Uterus (tissue), 4 donors: ENCODE data around the gene N4BP3. TPM values are rescaled to one million over a fixed set of nuclear protein-coding genes. Genes with fewer than 3 reads are reported as not detected.

Experiments
- DNase-seq, 2 donors: peaks; one replicate each; pipeline ENCODE4 v3.0.0-alpha.2; 2019 to 2020
- H3K27ac ChIP-seq, 2 donors: fragments of 200-600 bp; sonication (generic); 1 replicate in 1 of 2; 2 replicates in 1 of 2; pipeline ENCODE4 v1.5.1; 2016 to 2018
- H3K27me3 ChIP-seq, 2 donors: fragments of 200-600 bp; sonication (generic); one replicate each; pipeline ENCODE4 v1.5.1; 2018 to 2019; ENCODE audit warnings: control low read depth in 1 of 2
- H3K36me3 ChIP-seq, 2 donors: fragments of 200-600 bp; sonication (generic); one replicate each; pipeline ENCODE4 v1.5.1; 2019; ENCODE audit warnings: control low read depth in 1 of 2
- H3K4me1 ChIP-seq, 2 donors: fragments of 200-600 bp; sonication (generic); one replicate each; pipeline ENCODE4 v1.5.1; 2018 to 2019; ENCODE audit warnings: control low read depth in 1 of 2
- H3K4me3 ChIP-seq, 2 donors: fragments of 200-600 bp; sonication (generic); 1 replicate in 1 of 2; 2 replicates in 1 of 2; pipeline ENCODE4 v1.5.1; 2018 to 2019; ENCODE audit warnings: mild to moderate bottlenecking in 1 of 2
- H3K9me3 ChIP-seq, 2 donors: fragments of 200-600 bp; sonication (generic); one replicate each; pipeline ENCODE4 v1.5.1; 2019; ENCODE audit warnings: control low read depth in 1 of 2
- POLR2A ChIP-seq, 2 donors: fragments of 450-650 bp; IDR thresholded peaks; one replicate each; pipeline ENCODE4 v1.6.1; 2016; ENCODE audit warnings: antibody characterized with exemption in 2 of 2, mild to moderate bottlenecking in 1 of 2, moderate library complexity in 1 of 2
- intact Hi-C: fragments of 100-400 bp; cut with DNase I; formaldehyde crosslinking; loops from one replicate; pipeline ENCODE4 v1.15.1; 2023; ENCODE audit warnings: low total_unique reads
- total RNA-seq, 4 donors: library from RNA; depleted of rRNA in 3 of 4; stranded (reverse); fragments of >200 nt in 3 of 4; gene quantifications; one replicate each; pipeline versions ENCODE4 v1.1.0 to v1.2.4, GENCODE V29; 2014 to 2023
- TF ChIP-seq, protein P1 (sequence below), 4 experiments: fragments of 200-600 bp in 2 of 4; fragments of 450-650 bp in 2 of 4; sonication (generic) in 2 of 4; IDR thresholded peaks; one replicate each; pipeline ENCODE4 v1.5.1; 2016 to 2019; ENCODE audit warnings: antibody characterized with exemption in 4 of 4, mild to moderate bottlenecking in 2 of 4, moderate library complexity in 1 of 4
- donor health status: DM: yes; HTN: yes; CAD: no.

N4BP3 gene
- total RNA-seq, 4 donors from 2014 or later: 0.59 to 9.6 (median 1.6) TPM

DNA sequence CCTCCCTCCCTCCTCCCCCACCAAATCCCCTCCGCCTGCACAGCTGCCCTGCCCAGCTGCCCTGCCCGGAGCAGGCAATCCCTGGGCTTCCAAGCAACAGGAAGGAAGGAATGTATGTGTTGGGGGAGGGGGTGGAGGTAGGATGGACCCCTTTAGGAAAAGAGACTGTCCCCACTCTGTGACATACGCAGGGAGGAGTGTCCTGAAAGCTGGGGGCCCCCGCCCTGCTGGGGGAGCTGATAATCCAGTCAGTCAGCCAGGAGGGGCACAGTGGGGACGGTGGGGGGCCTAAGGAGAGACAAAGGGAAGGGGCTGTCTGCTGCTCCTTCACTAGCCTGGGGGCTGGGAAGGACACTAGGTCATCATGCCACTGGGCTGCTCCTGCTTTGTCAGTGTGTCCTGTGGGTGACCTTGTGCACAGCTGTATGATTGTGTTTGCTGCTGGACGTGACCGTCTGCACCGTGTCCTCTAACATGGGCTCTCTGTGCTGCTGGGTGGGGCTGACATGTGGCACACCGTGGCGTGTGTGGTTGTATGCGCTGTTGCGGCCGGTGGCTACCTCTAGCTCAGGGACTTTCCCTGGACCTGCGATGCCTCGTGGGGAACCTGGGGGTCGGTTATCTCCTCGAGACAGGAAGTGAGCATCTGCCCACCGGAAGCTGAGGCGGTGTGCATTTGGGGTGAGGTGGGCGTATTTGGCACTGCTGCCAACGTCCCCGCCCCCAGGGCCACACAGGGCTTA is 3.0 kb downstream of the N4BP3 start:
- no peaks in the 10 kb centered on the region for H3K27me3 ChIP-seq
- no peak overlapping the region for H3K4me3 ChIP-seq
- TF ChIP-seq POLR2A (IDR thresholded peaks at IDR 0.05): no peak
- TF ChIP-seq, protein P1, sequence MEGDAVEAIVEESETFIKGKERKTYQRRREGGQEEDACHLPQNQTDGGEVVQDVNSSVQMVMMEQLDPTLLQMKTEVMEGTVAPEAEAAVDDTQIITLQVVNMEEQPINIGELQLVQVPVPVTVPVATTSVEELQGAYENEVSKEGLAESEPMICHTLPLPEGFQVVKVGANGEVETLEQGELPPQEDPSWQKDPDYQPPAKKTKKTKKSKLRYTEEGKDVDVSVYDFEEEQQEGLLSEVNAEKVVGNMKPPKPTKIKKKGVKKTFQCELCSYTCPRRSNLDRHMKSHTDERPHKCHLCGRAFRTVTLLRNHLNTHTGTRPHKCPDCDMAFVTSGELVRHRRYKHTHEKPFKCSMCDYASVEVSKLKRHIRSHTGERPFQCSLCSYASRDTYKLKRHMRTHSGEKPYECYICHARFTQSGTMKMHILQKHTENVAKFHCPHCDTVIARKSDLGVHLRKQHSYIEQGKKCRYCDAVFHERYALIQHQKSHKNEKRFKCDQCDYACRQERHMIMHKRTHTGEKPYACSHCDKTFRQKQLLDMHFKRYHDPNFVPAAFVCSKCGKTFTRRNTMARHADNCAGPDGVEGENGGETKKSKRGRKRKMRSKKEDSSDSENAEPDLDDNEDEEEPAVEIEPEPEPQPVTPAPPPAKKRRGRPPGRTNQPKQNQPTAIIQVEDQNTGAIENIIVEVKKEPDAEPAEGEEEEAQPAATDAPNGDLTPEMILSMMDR (IDR thresholded peaks at IDR 0.05): no peak
- no peaks in the 10 kb centered on the region for H3K36me3 ChIP-seq
- DNase-seq: no peak
- intact Hi-C loops: no loop called here
- no peaks in the 10 kb centered on the region for H3K9me3 ChIP-seq
- peaks cover 0 to 12% of the 10 kb centered on the region in 2 donors for H3K4me1 ChIP-seq
- no peak overlapping the region for H3K27ac ChIP-seq

DNA sequence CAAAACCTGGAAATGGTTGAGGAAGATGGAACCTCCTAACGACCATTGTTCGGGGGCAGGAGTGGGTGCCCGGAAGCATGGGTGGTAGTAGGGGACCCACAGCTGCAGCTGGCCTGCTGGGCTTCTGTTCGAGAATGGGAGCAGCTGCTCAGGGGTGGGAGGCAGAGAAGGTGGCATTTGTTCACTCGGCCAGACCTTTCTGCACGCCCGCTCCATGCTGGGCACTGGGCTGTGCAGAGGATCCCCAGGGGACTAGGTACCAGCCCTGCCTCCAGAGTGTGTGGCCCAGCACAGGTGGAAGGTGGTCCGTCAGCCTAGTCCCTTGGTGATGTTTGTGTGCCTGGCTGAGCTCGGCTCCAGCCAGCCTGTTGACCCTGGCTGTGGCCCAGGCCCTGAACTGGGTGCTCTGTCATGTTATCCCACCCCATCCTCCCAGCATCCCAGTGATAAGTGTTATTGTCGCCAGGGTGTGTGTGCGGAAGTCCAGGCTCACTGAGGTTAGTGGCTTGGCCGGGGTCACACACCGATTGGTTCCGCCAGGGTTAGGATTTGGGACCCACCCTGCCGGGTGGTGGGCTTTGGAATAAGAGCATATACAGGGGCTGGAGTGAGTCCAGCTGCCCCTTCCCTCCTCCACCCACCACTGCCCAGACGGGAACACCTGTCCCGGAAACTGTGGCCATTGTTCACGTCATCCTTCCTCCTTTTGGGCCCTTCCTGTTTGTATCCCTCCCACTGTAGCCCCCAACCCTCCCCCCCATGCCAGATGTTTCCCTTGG is 4.8 kb downstream of the N4BP3 start:
- Histone ChIP-seq H3K27me3 (no peaks in the 10 kb centered on the region), H3K4me3 (no peak overlapping the region), H3K9me3 (no peaks in the 10 kb centered on the region), H3K4me1 (peaks cover 0 to 18% of the 10 kb centered on the region in 2 donors), H3K27ac (no peak overlapping the region), H3K36me3 (no peaks in the 10 kb centered on the region)
- DNase-seq: no peak
- TF ChIP-seq, protein P1 (IDR thresholded peaks at IDR 0.05): no peak
- TF ChIP-seq POLR2A (IDR thresholded peaks at IDR 0.05): no peak
- intact Hi-C loops: no loop called here

DNA sequence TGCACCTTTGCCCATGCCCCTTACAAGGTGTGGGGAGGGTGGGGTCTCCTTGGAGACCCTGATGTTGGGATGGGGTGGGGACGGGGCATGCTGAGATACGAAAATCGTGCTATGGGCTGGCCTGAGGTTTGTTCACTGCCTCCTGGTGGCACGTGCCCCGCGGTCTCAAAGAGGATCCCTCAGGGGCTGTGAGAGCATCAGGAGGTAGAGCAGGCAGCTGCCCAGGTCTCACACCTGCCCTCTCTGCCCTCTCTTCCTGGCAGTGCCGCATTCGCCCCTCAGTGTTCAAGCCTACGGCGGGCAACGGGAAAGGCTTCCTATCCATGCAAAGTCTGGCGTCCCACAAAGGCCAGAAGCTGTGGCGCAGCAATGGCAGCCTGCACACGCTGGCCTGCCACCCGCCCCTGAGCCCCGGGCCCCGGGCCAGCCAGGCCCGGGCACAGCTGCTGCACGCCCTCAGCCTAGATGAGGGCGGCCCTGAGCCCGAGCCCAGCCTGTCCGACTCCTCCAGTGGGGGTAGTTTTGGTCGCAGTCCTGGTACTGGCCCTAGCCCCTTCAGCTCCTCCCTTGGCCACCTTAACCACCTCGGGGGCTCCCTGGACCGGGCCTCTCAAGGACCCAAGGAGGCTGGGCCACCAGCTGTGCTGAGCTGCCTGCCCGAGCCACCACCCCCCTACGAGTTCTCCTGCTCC is 6.7 kb downstream of the N4BP3 start:
- Histone ChIP-seq H3K9me3 (no peaks in the 10 kb centered on the region), H3K4me1 (peaks cover 0 to 9% of the 10 kb centered on the region in 2 donors), H3K4me3 (no peak overlapping the region), H3K36me3 (no peaks in the 10 kb centered on the region), H3K27ac (no peak overlapping the region), H3K27me3 (no peaks in the 10 kb centered on the region)
- no peak for TF ChIP-seq POLR2A (IDR thresholded peaks at IDR 0.05)
- TF ChIP-seq, protein P1 (IDR thresholded peaks at IDR 0.05): no peak
- intact Hi-C loops: no loop called here
- DNase-seq: no peak

DNA sequence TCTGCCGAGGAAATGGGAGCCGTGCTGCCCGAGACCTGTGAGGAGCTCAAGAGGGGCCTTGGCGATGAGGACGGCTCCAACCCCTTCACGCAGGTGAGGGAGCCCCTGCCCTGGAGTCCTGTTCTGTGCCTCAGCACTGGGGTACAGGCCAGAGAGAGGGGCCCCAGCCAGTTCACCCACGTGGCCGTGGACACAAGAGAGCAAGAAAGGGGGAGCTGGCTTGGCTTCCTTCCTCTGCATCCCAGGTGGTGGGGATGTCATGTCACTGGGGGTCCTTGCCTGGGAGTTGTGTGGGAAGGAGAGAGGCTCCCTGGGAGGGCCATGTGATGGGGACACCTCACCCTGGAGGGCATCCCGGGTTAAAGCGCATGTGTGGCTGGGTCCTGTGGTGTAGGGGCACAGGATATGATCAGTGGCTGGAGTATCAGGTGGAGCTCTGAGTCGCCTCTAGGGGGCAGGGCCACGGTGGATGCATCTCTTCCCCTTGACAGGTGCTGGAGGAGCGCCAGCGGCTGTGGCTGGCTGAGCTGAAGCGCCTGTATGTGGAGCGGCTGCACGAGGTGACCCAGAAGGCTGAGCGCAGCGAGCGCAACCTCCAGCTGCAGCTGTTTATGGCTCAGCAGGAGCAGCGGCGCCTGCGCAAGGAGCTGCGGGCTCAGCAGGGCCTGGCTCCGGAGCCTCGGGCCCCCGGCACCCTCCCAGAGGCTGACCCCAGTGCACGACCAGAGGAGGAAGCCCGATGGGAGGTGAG is 7.5 kb downstream of the N4BP3 start:
- TF ChIP-seq, protein P1 (IDR thresholded peaks at IDR 0.05): peak in 2 of 4 experiments; percentile 14 to 32
- TF ChIP-seq POLR2A (IDR thresholded peaks at IDR 0.05): no peak
- H3K9me3 ChIP-seq: no peaks in the 10 kb centered on the region
- peak overlapping the region in 1 of 2 donors; percentile 4 for H3K4me3 ChIP-seq
- intact Hi-C loops: no loop called here
- H3K27me3 ChIP-seq: no peaks in the 10 kb centered on the region
- H3K27ac ChIP-seq: no peak overlapping the region
- DNase-seq: peak; percentile 75 to 77
- H3K4me1 ChIP-seq: peaks cover 0 to 9% of the 10 kb centered on the region in 2 donors
- no peaks in the 10 kb centered on the region for H3K36me3 ChIP-seq
